Osteoblast (primary cell): Measurements from ENCODE around the gene ST6GALNAC2. TPM values are rescaled to one million over a fixed set of nuclear protein-coding genes. Genes with fewer than 3 reads are reported as not detected.

Source experiments
- DNase-seq: peaks from one replicate; pipeline ENCODE4 v3.0.0; 2011; ENCODE audit warnings: low spot score, mixed read lengths; ENCODE audit not compliant: insufficient read length; ENCODE audit errors: missing footprints
- H2AFZ ChIP-seq: 2 replicates; pipeline ENCODE4 v1.6.0; 2011; ENCODE audit warnings: mild to moderate bottlenecking, low read length
- H3K27ac ChIP-seq: 2 replicates; pipeline ENCODE4 v1.5.1; 2011; ENCODE audit warnings: mild to moderate bottlenecking, low read depth, low read length, moderate library complexity
- H3K27me3 ChIP-seq: 2 replicates; pipeline ENCODE4 v1.6.0; 2012; ENCODE audit warnings: mild to moderate bottlenecking, control low read depth, inconsistent platforms, low read length, moderate library complexity; ENCODE audit not compliant: insufficient read depth
- H3K36me3 ChIP-seq: 2 replicates; pipeline ENCODE4 v1.5.1; 2011; ENCODE audit warnings: mild to moderate bottlenecking, low read length, control low read depth, moderate library complexity; ENCODE audit not compliant: insufficient read depth
- H3K4me1 ChIP-seq: 2 replicates; pipeline ENCODE4 v1.5.1; 2011; ENCODE audit warnings: mild to moderate bottlenecking, low read length, control low read depth, moderate library complexity; ENCODE audit not compliant: insufficient read depth
- H3K4me2 ChIP-seq: 2 replicates; pipeline ENCODE4 v1.6.0; 2011; ENCODE audit warnings: mild to moderate bottlenecking, low read length; ENCODE audit not compliant: insufficient read depth
- H3K4me3 ChIP-seq: fragments of 200-600 bp; sonication (generic); 3 replicates; pipeline ENCODE4 v1.5.1; 2012; ENCODE audit warnings: mild to moderate bottlenecking, low read length, inconsistent platforms; ENCODE audit not compliant: insufficient read depth
- H3K79me2 ChIP-seq: 2 replicates; pipeline ENCODE4 v1.6.0; 2012; ENCODE audit warnings: mild to moderate bottlenecking, low read length, control low read depth, inconsistent platforms; ENCODE audit not compliant: insufficient read depth
- H3K9me3 ChIP-seq: 2 replicates; pipeline ENCODE4 v1.5.1; 2011; ENCODE audit warnings: low read depth, low read length, control low read depth
- H4K20me1 ChIP-seq: 2 replicates; pipeline ENCODE4 v1.6.0; 2012; ENCODE audit warnings: mild to moderate bottlenecking, low read length, control low read depth; ENCODE audit not compliant: insufficient read depth
- total RNA-seq: library from RNA; depleted of rRNA; stranded (reverse); fragments of >200 nt; gene quantifications from 2 replicates; pipeline ENCODE4 v1.2.3, GENCODE V29; 2012
- TF ChIP-seq, protein P1 (sequence below): IDR thresholded peaks from 2 replicates; pipeline ENCODE4 v1.5.1; 2011; ENCODE audit warnings: mild to moderate bottlenecking, low read depth, low read length, moderate library complexity; ENCODE audit errors: extremely low read depth

ST6GALNAC2 gene
- total RNA-seq, 1 donor: 0.36 TPM

GRCh38 chr17:76597156-76598003 lies 11.7 kb upstream of the ST6GALNAC2 start:
- Histone ChIP-seq H2AFZ (no peak overlapping the region), H3K79me2 (no peaks in the 10 kb centered on the region), H3K9me3 (no peaks in the 10 kb centered on the region), H4K20me1 (no peaks in the 10 kb centered on the region), H3K4me1 (peaks cover 8% of the 10 kb centered on the region), H3K4me2 (no peak overlapping the region), H3K36me3 (no peaks in the 10 kb centered on the region), H3K27ac (no peak overlapping the region), H3K4me3 (no peak overlapping the region), H3K27me3 (peaks cover 6% of the 10 kb centered on the region)
- no peak for DNase-seq
- TF ChIP-seq, protein P1, sequence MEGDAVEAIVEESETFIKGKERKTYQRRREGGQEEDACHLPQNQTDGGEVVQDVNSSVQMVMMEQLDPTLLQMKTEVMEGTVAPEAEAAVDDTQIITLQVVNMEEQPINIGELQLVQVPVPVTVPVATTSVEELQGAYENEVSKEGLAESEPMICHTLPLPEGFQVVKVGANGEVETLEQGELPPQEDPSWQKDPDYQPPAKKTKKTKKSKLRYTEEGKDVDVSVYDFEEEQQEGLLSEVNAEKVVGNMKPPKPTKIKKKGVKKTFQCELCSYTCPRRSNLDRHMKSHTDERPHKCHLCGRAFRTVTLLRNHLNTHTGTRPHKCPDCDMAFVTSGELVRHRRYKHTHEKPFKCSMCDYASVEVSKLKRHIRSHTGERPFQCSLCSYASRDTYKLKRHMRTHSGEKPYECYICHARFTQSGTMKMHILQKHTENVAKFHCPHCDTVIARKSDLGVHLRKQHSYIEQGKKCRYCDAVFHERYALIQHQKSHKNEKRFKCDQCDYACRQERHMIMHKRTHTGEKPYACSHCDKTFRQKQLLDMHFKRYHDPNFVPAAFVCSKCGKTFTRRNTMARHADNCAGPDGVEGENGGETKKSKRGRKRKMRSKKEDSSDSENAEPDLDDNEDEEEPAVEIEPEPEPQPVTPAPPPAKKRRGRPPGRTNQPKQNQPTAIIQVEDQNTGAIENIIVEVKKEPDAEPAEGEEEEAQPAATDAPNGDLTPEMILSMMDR: no peak

GRCh38 chr17:76594690-76595089 lies 9.0 kb upstream of the ST6GALNAC2 start:
- H3K27me3 ChIP-seq: peaks cover 8% of the 10 kb centered on the region
- H3K4me3 ChIP-seq: no peak overlapping the region
- no peak overlapping the region for H2AFZ ChIP-seq
- no peak for DNase-seq
- peaks cover 3% of the 10 kb centered on the region for H3K4me1 ChIP-seq
- H3K4me2 ChIP-seq: no peak overlapping the region
- H4K20me1 ChIP-seq: no peaks in the 10 kb centered on the region
- no peaks in the 10 kb centered on the region for H3K9me3 ChIP-seq
- H3K79me2 ChIP-seq: no peaks in the 10 kb centered on the region
- TF ChIP-seq, protein P1: no peak
- H3K36me3 ChIP-seq: no peaks in the 10 kb centered on the region
- H3K27ac ChIP-seq: no peak overlapping the region

DNA sequence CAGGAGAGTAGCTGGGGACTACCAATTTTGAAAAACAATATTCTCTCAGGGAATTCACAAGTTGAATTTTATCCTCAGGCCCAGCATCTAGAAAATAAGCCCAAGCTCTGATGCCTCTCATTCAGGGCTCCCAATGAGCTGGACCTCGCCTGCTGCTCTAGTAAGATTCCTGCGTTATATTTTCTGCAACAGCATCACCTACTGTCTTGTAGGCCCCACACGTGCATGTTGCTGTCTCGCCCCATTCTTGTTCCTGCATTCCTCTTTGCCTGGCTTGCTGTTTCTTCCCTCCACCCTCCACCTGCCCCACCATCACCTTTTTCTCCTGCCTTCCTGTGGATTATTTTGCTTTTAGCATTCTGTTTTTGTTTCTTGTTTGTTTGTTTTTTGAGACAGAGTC lies 8.3 kb upstream of the ST6GALNAC2 start:
- TF ChIP-seq, protein P1: no peak
- Histone ChIP-seq H3K4me2 (no peak overlapping the region), H3K9me3 (no peaks in the 10 kb centered on the region), H4K20me1 (no peaks in the 10 kb centered on the region), H3K27ac (no peak overlapping the region), H3K4me1 (peaks cover 3% of the 10 kb centered on the region), H3K36me3 (no peaks in the 10 kb centered on the region), H2AFZ (no peak overlapping the region), H3K4me3 (no peak overlapping the region), H3K79me2 (no peaks in the 10 kb centered on the region), H3K27me3 (peaks cover 8% of the 10 kb centered on the region)
- no peak for DNase-seq

GRCh38 chr17:76593384-76593826 lies 7.7 kb upstream of the ST6GALNAC2 start:
- TF ChIP-seq, protein P1: no peak
- Histone ChIP-seq H3K79me2 (no peaks in the 10 kb centered on the region), H2AFZ (no peak overlapping the region), H3K27me3 (peaks cover 11% of the 10 kb centered on the region), H3K4me3 (no peak overlapping the region), H3K36me3 (no peaks in the 10 kb centered on the region), H3K9me3 (no peaks in the 10 kb centered on the region), H4K20me1 (no peaks in the 10 kb centered on the region), H3K4me1 (peaks cover 3% of the 10 kb centered on the region), H3K4me2 (no peak overlapping the region), H3K27ac (no peak overlapping the region)
- DNase-seq: no peak
